A549 treated with ZK216348 at 1 μM for 4 hours (cell line): ENCODE results near the gene MRM3. TPM values are rescaled to one million over a fixed set of nuclear protein-coding genes. Genes with fewer than 3 reads are reported as not detected.

Experiments used
- total RNA-seq: library from RNA; stranded (reverse); fragments of 200-300 nt; extraction: Qiagen RNA extraction; gene quantifications from 5 replicates; pipeline ENCODE4 v1.2.3, GENCODE V29; 2022; ENCODE audit warnings: low read depth

MRM3 gene
- total RNA-seq = 41.6 to 46.1 TPM (median 43.3 TPM) in 5 replicates

GRCh38 chr17:781805-782731 lies at the start of gene MRM3, which contains the start of gene GLOD4:
Gene MRM3 (plus strand): TSS chr17:782353. CDS start chr17:782379, 26 bp downstream.
Gene GLOD4 (minus strand): TSS chr17:782280. CDS start chr17:782255, 25 bp downstream.

GRCh38 chr17:752002-752619 lies 30.0 kb upstream of the MRM3 start, which contains the start of gene GEMIN4:
Gene GEMIN4 (minus strand): TSS chr17:752264. CDS start chr17:752142, 122 bp downstream.

Other genes with a start within 250 kb of the MRM3 start
- 22.8 to 29.1 TPM (median 26.7 TPM) in 5 replicates for gene VPS53, start 67.5 kb upstream of the MRM3 start, total RNA-seq
- gene TLCD3A, start 49.8 kb upstream of the MRM3 start, total RNA-seq = 53.3 to 61.1 TPM (median 60.4 TPM) in 5 replicates
- gene GEMIN4, start 30.1 kb upstream of the MRM3 start, total RNA-seq = 41.9 to 63.7 TPM (median 59.1 TPM) in 5 replicates
- 95.5 to 171 TPM (median 96.4 TPM) in 5 replicates for gene GLOD4, start 73 bp upstream of the MRM3 start, total RNA-seq
- gene NXN, start 197.4 kb downstream of the MRM3 start, total RNA-seq = 16.3 to 27.7 TPM (median 26.7 TPM) in 5 replicates
- gene TIMM22, start 214.8 kb downstream of the MRM3 start, total RNA-seq = 23.0 to 30.3 TPM (median 28.3 TPM) in 5 replicates